ENCODE results near the gene ACVR1.

- TF ChIP-seq CTCF (IDR thresholded peaks at IDR 0.05; ENCODE audit: low read depth, low read length, poor library complexity, severe bottlenecking) (no peak), EZH2phosphoT487 (IDR thresholded peaks at IDR 0.05; ENCODE audit: borderline replicate concordance, low read length) (no peak)
These were observed 15.5 kb upstream of the ACVR1 start for GRCh38 chr2:157891643-157892041.
